PC-9 (cell line): Measurements from ENCODE around the gene CAMKV.

Experiments
- CTCF ChIP-seq: fragments of 200-600 bp; sonication (generic); conservative IDR thresholded peaks from 2 replicates; pipeline ENCODE4 v1.6.1; 2017; ENCODE audit warnings: mixed run types, antibody characterized with exemption, mild to moderate bottlenecking, moderate library complexity
- EZH2 ChIP-seq: fragments of 200-600 bp; sonication (generic); IDR thresholded peaks from 2 replicates; pipeline ENCODE4 v1.8.0; 2017; ENCODE audit warnings: antibody characterized with exemption, low read depth

- TF ChIP-seq EZH2 (no peak), CTCF (no peak)
Observed at GRCh38 chr3:49865198-49865784, 4.4 kb downstream of the CAMKV start.
